ENCODE measurements around the gene MCC. TPM values are rescaled to one million over a fixed set of nuclear protein-coding genes. Genes with fewer than 3 reads are reported as not detected.
A peak's percentile ranks its signal among the peaks of the same experiment; 100 is the strongest.

MCC gene
- total and polyA plus RNA-seq, 2 of the 4 experiments (the other 2 are of a cell fraction): 5.0 to 20.6 TPM

DNA sequence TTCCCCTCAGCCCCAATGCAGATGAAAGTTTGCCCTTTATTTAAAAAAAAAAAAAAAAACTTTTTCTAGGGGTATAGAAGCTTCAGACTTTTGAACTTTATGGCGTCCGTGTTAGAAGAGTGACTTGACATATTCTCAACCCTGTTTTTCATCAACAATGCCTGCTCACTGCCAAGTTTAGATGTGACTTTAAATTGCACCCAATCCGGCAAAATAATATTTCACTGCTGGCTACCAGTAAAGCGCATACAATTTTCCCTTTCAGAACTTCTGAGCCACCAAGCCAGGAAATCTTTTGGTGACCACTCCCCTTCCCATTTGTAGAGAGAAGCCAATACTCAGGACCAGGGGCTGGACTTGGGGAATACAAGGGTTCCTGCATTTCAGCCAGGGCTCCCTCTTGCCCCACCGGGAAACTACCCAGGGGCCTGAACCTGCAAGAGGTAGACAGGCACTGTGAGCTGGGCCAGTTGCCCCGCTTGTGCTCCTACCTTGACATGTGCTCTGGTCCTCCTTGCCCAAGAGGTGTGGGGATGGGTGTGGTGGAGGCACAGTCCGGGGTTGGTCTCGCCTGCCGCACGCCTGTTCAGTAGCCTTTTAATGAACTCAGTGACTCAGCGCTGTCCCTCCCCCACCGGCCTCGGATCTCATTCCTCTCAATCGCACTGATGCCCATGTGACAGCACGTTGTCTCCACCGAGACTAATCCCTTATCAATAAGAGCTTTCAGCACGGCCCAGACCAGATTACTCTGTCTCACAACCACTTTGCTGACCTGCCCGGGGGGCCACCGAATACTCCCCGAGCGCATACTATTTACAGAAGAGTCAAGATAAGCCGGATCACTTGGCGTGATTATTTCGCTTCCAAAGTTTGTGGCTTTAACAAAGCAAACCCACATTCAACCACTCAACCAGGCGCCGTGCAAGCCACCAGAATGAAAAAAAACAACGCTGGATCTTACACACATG is 285.2 kb downstream of the MCC start:
- peaks cover 19 to 38% of the 10 kb centered on the region in 2 experiments for H3K79me1 ChIP-seq (ENCODE audit: low read depth in 1 of 2, low read length in 2 of 2)
- H3K18ac ChIP-seq (ENCODE audit: low read depth, low read length): peak overlapping the region; percentile 38; the same call in 1 of the 2 replicates
- H3K56ac ChIP-seq (ENCODE audit: extremely low read depth, insufficient read depth, low read length): no peak overlapping the region
- BruUV-seq (replicated peaks): no TSS peak
- in situ Hi-C loops (cut with MboI; ENCODE audit: low sequenced_read_pairs): no loop called here
- H3K4ac ChIP-seq (ENCODE audit: low read depth, low read length): peak overlapping the region; percentile 53
- peak overlapping the region; percentile 38; the same call in 1 of the 2 replicates for H2AK5ac ChIP-seq (ENCODE audit: low read depth, low read length)
- dilution Hi-C loops (cut with HindIII; ENCODE audit: low sequenced_read_pairs, unreplicated experiment): no loop called here
- no peak overlapping the region for H2BK120ac ChIP-seq (ENCODE audit: low read depth, low read length)
- H3K27me3 ChIP-seq (ENCODE audit: control insufficient read depth, insufficient read depth, low read length): no peaks in the 10 kb centered on the region
- H3K4me1 ChIP-seq (ENCODE audit: control insufficient read depth, insufficient read depth, low read length): peaks cover 19% of the 10 kb centered on the region
- no peak overlapping the region for H3K9ac ChIP-seq (ENCODE audit: low read depth, low read length)
- H2BK20ac ChIP-seq (ENCODE audit: low read depth, low read length): peak overlapping the region; percentile 28; the same call in 1 of the 2 replicates
- no peak overlapping the region; the same call in 1 of the 2 replicates for H4K91ac ChIP-seq (ENCODE audit: insufficient read depth, low read depth, low read length)
- no peaks in the 10 kb centered on the region for H3K36me3 ChIP-seq (ENCODE audit: control insufficient read depth, insufficient read depth, low read length)
- H2BK5ac ChIP-seq (ENCODE audit: low read depth, low read length, poor library complexity, severe bottlenecking): no peak overlapping the region
- H3K14ac ChIP-seq (replicated peaks; ENCODE audit: low read depth, low read length): peak overlapping the region; percentile 34; the same call in 1 of the 2 replicates
- intact Hi-C loops (cut with micrococcal nuclease): loop anchor here (5.0 to 10.0 kb wide), 3 partner anchors 89 to 312 kb away; partner anchors contain the start of gene YTHDC2
- H2AK9ac ChIP-seq (replicated peaks; ENCODE audit: low read depth, low read length, poor library complexity): peak overlapping the region; percentile 29
- DNase-seq (peak; percentile 63), ATAC-seq (ENCODE audit: low read depth) (peak; percentile 79)
- H4K5ac ChIP-seq (ENCODE audit: low read depth, low read length): no peak overlapping the region
- H3K27ac ChIP-seq (ENCODE audit: insufficient read depth, low read length): no peak overlapping the region
- no peaks in the 10 kb centered on the region for H3K9me3 ChIP-seq (ENCODE audit: control insufficient read depth, insufficient read depth, low read length)
- 0 out of 2 replicates have a peak, but pooled peaks cover 10% of the 10 kb centered on the region for H3K9me1 ChIP-seq (ENCODE audit: insufficient read depth, low read length)
- WGBS, 2 experiments (ENCODE audit: extremely low coverage in 2 of 2, insufficient read length in 1 of 2): 24% methylated on average over 11 of the region's 27 CpGs; no CpG with 5 or more reads in 1 of the 2 experiments
- H2BK15ac ChIP-seq (ENCODE audit: low read depth, low read length): no peak overlapping the region
- ChIA-PET POLR2A (ENCODE audit: unreplicated experiment) (no interaction called here), CTCF (interaction anchor here (0.6 kb wide), 1 partner anchor 223 kb away, joined by 3 read pairs; no protein-coding TSS in a partner anchor)
- H2AFZ ChIP-seq (replicated peaks; ENCODE audit: low read length, poor library complexity): peak overlapping the region; percentile 75
- H3K23ac ChIP-seq (ENCODE audit: low read depth, low read length): 0 out of 2 replicates have a peak overlapping the region, but pooled peaks have one; percentile 25
- peak overlapping the region in 1 of 2 experiments; percentile 28; a peak in 1 of 4 replicates for H4K8ac ChIP-seq (ENCODE audit: low read depth in 2 of 2, low read length in 2 of 2)
- H3K4me2 ChIP-seq (ENCODE audit: low read depth, low read length): peak overlapping the region; percentile 74
- H4K20me1 ChIP-seq (ENCODE audit: insufficient read depth, low read length): peaks cover 19% of the 10 kb centered on the region; the same call in 1 of the 2 replicates
- no peak overlapping the region for H3K4me3 ChIP-seq (ENCODE audit: insufficient read depth, low read depth, low read length)
- TF ChIP-seq MAZ (IDR thresholded peaks at IDR 0.05; ENCODE audit: borderline replicate concordance, low read depth, low read length) (no peak), BHLHE40 (IDR thresholded peaks at IDR 0.05; ENCODE audit: low read depth, low read length) (peak; percentile 68), NFE2L2 (IDR thresholded peaks at IDR 0.05; ENCODE audit: low read depth, low read length) (peak; percentile 26; the same call in 1 of the 2 replicates), RCOR1 (IDR thresholded peaks at IDR 0.05; ENCODE audit: insufficient replicate concordance, low read length) (no peak), CEBPB (IDR thresholded peaks at IDR 0.05; ENCODE audit: low read depth, low read length) (no peak), POLR2A (IDR thresholded peaks at IDR 0.05; ENCODE audit: low read depth, low read length) (no peak), RAD21 (IDR thresholded peaks at IDR 0.05; ENCODE audit: low read length) (no peak), CHD1 (IDR thresholded peaks at IDR 0.05; ENCODE audit: low read depth, low read length) (no peak), FOS (IDR thresholded peaks at IDR 0.05; ENCODE audit: low read depth, low read length) (peak; percentile 62), SMC3 (IDR thresholded peaks at IDR 0.05; ENCODE audit: low read depth, low read length) (no peak), USF2 (IDR thresholded peaks at IDR 0.05; ENCODE audit: low read depth, low read length) (peak; percentile 65; the same call in 1 of the 2 replicates)
- TF ChIP-seq, protein P1, sequence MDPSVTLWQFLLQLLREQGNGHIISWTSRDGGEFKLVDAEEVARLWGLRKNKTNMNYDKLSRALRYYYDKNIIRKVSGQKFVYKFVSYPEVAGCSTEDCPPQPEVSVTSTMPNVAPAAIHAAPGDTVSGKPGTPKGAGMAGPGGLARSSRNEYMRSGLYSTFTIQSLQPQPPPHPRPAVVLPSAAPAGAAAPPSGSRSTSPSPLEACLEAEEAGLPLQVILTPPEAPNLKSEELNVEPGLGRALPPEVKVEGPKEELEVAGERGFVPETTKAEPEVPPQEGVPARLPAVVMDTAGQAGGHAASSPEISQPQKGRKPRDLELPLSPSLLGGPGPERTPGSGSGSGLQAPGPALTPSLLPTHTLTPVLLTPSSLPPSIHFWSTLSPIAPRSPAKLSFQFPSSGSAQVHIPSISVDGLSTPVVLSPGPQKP (IDR thresholded peaks at IDR 0.05; ENCODE audit: borderline replicate concordance, low read depth, low read length): no peak
